ENCODE measurements around the gene PARD3. TPM values are rescaled to one million over a fixed set of nuclear protein-coding genes. Genes with fewer than 3 reads are reported as not detected.
"Not testable (repeated sequence)": the region's sequence is repeated elsewhere in the genome, so short reads cannot be mapped to it uniquely, and the experiment has no call there.

Gene PARD3
- total and polyA plus RNA-seq, 4 experiments from 2014 or later = 0.13 to 0.25 TPM; not detected in 2

GRCh38 chr10:34750795-34751194 lies 64.3 kb downstream of the PARD3 start:
- intact Hi-C loops (cut with micrococcal nuclease); H3K4me3 ChIP-seq (ENCODE audit: low read length in 2 of 2); H3K9me3 Mint-ChIP-seq; H3K27ac ChIP-seq (ENCODE audit: low read depth, low read length); H3K27me3 ChIP-seq (ENCODE audit: insufficient read depth, low read length); H3K4me1 Mint-ChIP-seq; H3K27ac Mint-ChIP-seq; DNase-seq; H3K4me3 Mint-ChIP-seq; CTCF ChIA-PET (ENCODE audit: partially characterized antibody); H3K36me3 ChIP-seq (ENCODE audit: insufficient read depth, low read length); H3K36me3 Mint-ChIP-seq; POLR2A ChIA-PET (ENCODE audit: partially characterized antibody); H3K4me1 ChIP-seq (ENCODE audit: insufficient read depth, low read length); H3K9me3 ChIP-seq (ENCODE audit: control insufficient read depth in 1 of 2, low read length in 2 of 2): not testable (repeated sequence)
- peaks cover 1 to 11% of the 10 kb centered on the region in 2 donors for H3K27me3 Mint-ChIP-seq

GRCh38 chr10:34748767-34749166 lies 66.3 kb downstream of the PARD3 start:
- Histone ChIP-seq H3K27me3 (ENCODE audit: insufficient read depth, low read length) (no peaks in the 10 kb centered on the region), H3K4me1 (ENCODE audit: insufficient read depth, low read length) (no peaks in the 10 kb centered on the region), H3K9me3 (ENCODE audit: control insufficient read depth in 1 of 2, low read length in 2 of 2) (no peaks in the 10 kb centered on the region), H3K4me3 (ENCODE audit: low read length in 2 of 2) (no peak overlapping the region), H3K36me3 (ENCODE audit: insufficient read depth, low read length) (no peaks in the 10 kb centered on the region), H3K27ac (ENCODE audit: low read depth, low read length) (no peak overlapping the region)
- peaks cover 7 to 8% of the 10 kb centered on the region in 2 donors for H3K27me3 Mint-ChIP-seq
- ChIA-PET CTCF (ENCODE audit: partially characterized antibody) (no interaction called here), POLR2A (ENCODE audit: partially characterized antibody) (interaction anchor here (0.6 kb wide), 1 partner anchor 114 kb away, joined by 3 read pairs; no protein-coding TSS in a partner anchor)
- DNase-seq = no peak
- H3K27ac Mint-ChIP-seq = no peak overlapping the region
- H3K4me1 Mint-ChIP-seq = no peaks in the 10 kb centered on the region
- no peaks in the 10 kb centered on the region for H3K9me3 Mint-ChIP-seq
- intact Hi-C loops (cut with micrococcal nuclease) = no loop called here
- H3K4me3 Mint-ChIP-seq = no peak overlapping the region
- H3K36me3 Mint-ChIP-seq = no peaks in the 10 kb centered on the region

- no peaks in the 10 kb centered on the region for H3K9me3 Mint-ChIP-seq
- no peak overlapping the region for H3K4me3 Mint-ChIP-seq
- Histone ChIP-seq H3K27me3 (ENCODE audit: insufficient read depth, low read length) (no peaks in the 10 kb centered on the region), H3K36me3 (ENCODE audit: insufficient read depth, low read length) (no peaks in the 10 kb centered on the region), H3K4me3 (ENCODE audit: low read length in 2 of 2) (no peak overlapping the region), H3K27ac (ENCODE audit: low read depth, low read length) (no peak overlapping the region), H3K4me1 (ENCODE audit: insufficient read depth, low read length) (no peaks in the 10 kb centered on the region), H3K9me3 (ENCODE audit: control insufficient read depth in 1 of 2, low read length in 2 of 2) (no peaks in the 10 kb centered on the region)
- intact Hi-C loops (cut with micrococcal nuclease) = no loop called here
- H3K27me3 Mint-ChIP-seq = peaks cover 7 to 10% of the 10 kb centered on the region in 2 donors
- H3K36me3 Mint-ChIP-seq = no peaks in the 10 kb centered on the region
- H3K4me1 Mint-ChIP-seq = no peaks in the 10 kb centered on the region
- H3K27ac Mint-ChIP-seq = no peak overlapping the region
- POLR2A ChIA-PET (ENCODE audit: partially characterized antibody) = interaction anchor here (0.6 kb wide), 1 partner anchor 115 kb away, joined by 3 read pairs; no protein-coding TSS in a partner anchor
- CTCF ChIA-PET (ENCODE audit: partially characterized antibody) = no interaction called here
- no peak for DNase-seq
Observed at GRCh38 chr10:34748357-34748756, 66.7 kb downstream of the PARD3 start.

- CTCF ChIA-PET (ENCODE audit: partially characterized antibody) = no interaction called here
- intact Hi-C loops (cut with micrococcal nuclease) = no loop called here
- Histone ChIP-seq H3K4me1 (ENCODE audit: insufficient read depth, low read length) (no peaks in the 10 kb centered on the region), H3K27ac (ENCODE audit: low read depth, low read length) (no peak overlapping the region), H3K27me3 (ENCODE audit: insufficient read depth, low read length) (no peaks in the 10 kb centered on the region), H3K4me3 (ENCODE audit: low read length in 2 of 2) (no peak overlapping the region), H3K36me3 (ENCODE audit: insufficient read depth, low read length) (no peaks in the 10 kb centered on the region), H3K9me3 (ENCODE audit: control insufficient read depth in 1 of 2, low read length in 2 of 2) (no peaks in the 10 kb centered on the region)
- H3K27me3 Mint-ChIP-seq = peaks cover 9 to 11% of the 10 kb centered on the region in 2 donors
- H3K27ac Mint-ChIP-seq = no peak overlapping the region
- no peaks in the 10 kb centered on the region for H3K9me3 Mint-ChIP-seq
- H3K4me3 Mint-ChIP-seq = no peak overlapping the region
- no peaks in the 10 kb centered on the region for H3K4me1 Mint-ChIP-seq
- POLR2A ChIA-PET (ENCODE audit: partially characterized antibody) = no interaction called here
- no peak for DNase-seq
- no peaks in the 10 kb centered on the region for H3K36me3 Mint-ChIP-seq
Observed at GRCh38 chr10:34746094-34746493, 69.0 kb downstream of the PARD3 start.

- Histone ChIP-seq H3K27ac (ENCODE audit: low read depth, low read length) (no peak overlapping the region), H3K36me3 (ENCODE audit: insufficient read depth, low read length) (no peaks in the 10 kb centered on the region), H3K4me1 (ENCODE audit: insufficient read depth, low read length) (no peaks in the 10 kb centered on the region), H3K9me3 (ENCODE audit: control insufficient read depth in 1 of 2, low read length in 2 of 2) (no peaks in the 10 kb centered on the region), H3K4me3 (ENCODE audit: low read length in 2 of 2) (no peak overlapping the region), H3K27me3 (ENCODE audit: insufficient read depth, low read length) (no peaks in the 10 kb centered on the region)
- H3K4me3 Mint-ChIP-seq = no peak overlapping the region
- ChIA-PET CTCF (ENCODE audit: partially characterized antibody) (no interaction called here), POLR2A (ENCODE audit: partially characterized antibody) (no interaction called here)
- no peak for DNase-seq
- intact Hi-C loops (cut with micrococcal nuclease) = no loop called here
- no peaks in the 10 kb centered on the region for H3K4me1 Mint-ChIP-seq
- no peaks in the 10 kb centered on the region for H3K36me3 Mint-ChIP-seq
- H3K9me3 Mint-ChIP-seq = no peaks in the 10 kb centered on the region
- H3K27ac Mint-ChIP-seq = no peak overlapping the region
- H3K27me3 Mint-ChIP-seq = peaks cover 13 to 16% of the 10 kb centered on the region in 2 donors
Observed at GRCh38 chr10:34745244-34745643, 69.9 kb downstream of the PARD3 start.

- ChIA-PET CTCF (ENCODE audit: partially characterized antibody) (no interaction called here), POLR2A (ENCODE audit: partially characterized antibody) (no interaction called here)
- no peaks in the 10 kb centered on the region for H3K4me1 ChIP-seq (ENCODE audit: insufficient read depth, low read length)
- no peaks in the 10 kb centered on the region for H3K36me3 ChIP-seq (ENCODE audit: insufficient read depth, low read length)
- DNase-seq = no peak
- H3K36me3 Mint-ChIP-seq = no peaks in the 10 kb centered on the region
- H3K27me3 Mint-ChIP-seq = peaks cover 16 to 20% of the 10 kb centered on the region in 2 donors
- H3K27ac ChIP-seq (ENCODE audit: low read depth, low read length) = no peak overlapping the region
- no peak overlapping the region for H3K27ac Mint-ChIP-seq
- H3K4me3 ChIP-seq (ENCODE audit: low read length in 2 of 2) = no peak overlapping the region
- no peak overlapping the region for H3K4me3 Mint-ChIP-seq
- no peaks in the 10 kb centered on the region for H3K27me3 ChIP-seq (ENCODE audit: insufficient read depth, low read length)
- H3K9me3 ChIP-seq (ENCODE audit: control insufficient read depth in 1 of 2, low read length in 2 of 2) = no peaks in the 10 kb centered on the region
- intact Hi-C loops (cut with micrococcal nuclease) = no loop called here
- H3K9me3 Mint-ChIP-seq = no peaks in the 10 kb centered on the region
- H3K4me1 Mint-ChIP-seq = no peaks in the 10 kb centered on the region
Observed at GRCh38 chr10:34744590-34744989, 70.5 kb downstream of the PARD3 start.

GRCh38 chr10:34743814-34744213 lies 71.3 kb downstream of the PARD3 start:
- H3K9me3 Mint-ChIP-seq = no peaks in the 10 kb centered on the region
- ChIA-PET POLR2A (ENCODE audit: partially characterized antibody) (no interaction called here), CTCF (ENCODE audit: partially characterized antibody) (no interaction called here)
- H3K27me3 Mint-ChIP-seq = peaks cover 18 to 21% of the 10 kb centered on the region in 2 donors
- H3K27ac Mint-ChIP-seq = no peak overlapping the region
- no peaks in the 10 kb centered on the region for H3K4me1 Mint-ChIP-seq
- Histone ChIP-seq H3K27me3 (ENCODE audit: insufficient read depth, low read length) (no peaks in the 10 kb centered on the region), H3K4me3 (ENCODE audit: low read length in 2 of 2) (no peak overlapping the region), H3K36me3 (ENCODE audit: insufficient read depth, low read length) (no peaks in the 10 kb centered on the region), H3K4me1 (ENCODE audit: insufficient read depth, low read length) (no peaks in the 10 kb centered on the region), H3K9me3 (ENCODE audit: control insufficient read depth in 1 of 2, low read length in 2 of 2) (no peaks in the 10 kb centered on the region), H3K27ac (ENCODE audit: low read depth, low read length) (no peak overlapping the region)
- H3K36me3 Mint-ChIP-seq = no peaks in the 10 kb centered on the region
- intact Hi-C loops (cut with micrococcal nuclease) = no loop called here
- H3K4me3 Mint-ChIP-seq = no peak overlapping the region
- DNase-seq = no peak

DNA sequence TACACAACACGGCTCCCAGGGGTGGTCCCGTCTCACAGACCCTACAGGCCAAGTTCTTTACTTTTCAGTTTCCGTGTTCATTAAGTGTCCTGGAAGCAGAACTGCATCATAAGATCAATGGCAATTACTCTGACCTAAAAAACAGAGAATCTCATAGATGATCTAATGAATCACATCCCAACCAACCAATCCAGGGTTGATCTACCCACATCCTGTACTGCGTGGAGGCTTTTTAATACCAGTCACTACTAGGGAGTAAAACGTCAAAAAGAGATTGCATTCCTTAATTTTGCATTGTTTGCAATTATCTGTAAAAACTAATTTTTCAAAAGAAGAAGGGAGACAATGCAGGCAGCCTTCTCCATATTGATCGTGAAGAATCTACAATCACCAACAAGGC lies 72.6 kb downstream of the PARD3 start:
- H3K9me3 Mint-ChIP-seq = no peaks in the 10 kb centered on the region
- ChIA-PET CTCF (ENCODE audit: partially characterized antibody) (no interaction called here), POLR2A (ENCODE audit: partially characterized antibody) (no interaction called here)
- no peaks in the 10 kb centered on the region for H3K36me3 ChIP-seq (ENCODE audit: insufficient read depth, low read length)
- intact Hi-C loops (cut with micrococcal nuclease) = no loop called here
- H3K4me1 Mint-ChIP-seq = no peaks in the 10 kb centered on the region
- no peak for DNase-seq
- H3K4me3 ChIP-seq (ENCODE audit: low read length in 2 of 2) = no peak overlapping the region
- H3K27ac ChIP-seq (ENCODE audit: low read depth, low read length) = no peak overlapping the region
- H3K4me3 Mint-ChIP-seq = no peak overlapping the region
- no peaks in the 10 kb centered on the region for H3K4me1 ChIP-seq (ENCODE audit: insufficient read depth, low read length)
- no peaks in the 10 kb centered on the region for H3K27me3 ChIP-seq (ENCODE audit: insufficient read depth, low read length)
- no peak overlapping the region for H3K27ac Mint-ChIP-seq
- peaks cover 17 to 21% of the 10 kb centered on the region in 2 donors for H3K27me3 Mint-ChIP-seq
- H3K9me3 ChIP-seq (ENCODE audit: control insufficient read depth in 1 of 2, low read length in 2 of 2) = no peaks in the 10 kb centered on the region
- H3K36me3 Mint-ChIP-seq = no peaks in the 10 kb centered on the region

Measured in CD4-positive, alpha-beta memory T cell (primary cell).